NOMO-1 treated with DMSO at 0.1 percent for 48 hours (cell line): ENCODE results near the gene PRSS1.

Source experiments
- DNase-seq: peaks from one replicate; lab custom pipeline; 2025; ENCODE audit not compliant: unreplicated experiment; lab: John Stamatoyannopoulos, UW

Gene PRSS1

DNA sequence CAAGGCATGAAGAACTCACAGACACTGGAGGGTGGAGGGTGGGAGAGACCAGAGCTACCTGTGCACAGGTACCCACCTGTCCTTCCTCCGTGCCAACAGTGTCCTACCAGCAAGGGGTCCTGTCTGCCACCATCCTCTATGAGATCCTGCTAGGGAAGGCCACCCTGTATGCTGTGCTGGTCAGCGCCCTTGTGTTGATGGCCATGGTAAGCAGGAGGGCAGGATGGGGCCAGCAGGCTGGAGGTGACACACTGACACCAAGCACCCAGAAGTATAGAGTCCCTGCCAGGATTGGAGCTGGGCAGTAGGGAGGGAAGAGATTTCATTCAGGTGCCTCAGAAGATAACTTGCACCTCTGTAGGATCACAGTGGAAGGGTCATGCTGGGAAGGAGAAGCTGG, 43.3 kb downstream of the PRSS1 start:
- DNase-seq: no peak

- no peak for DNase-seq
Observed at GRCh38 chr7:142793156-142793555, 43.9 kb downstream of the PRSS1 start.

DNA sequence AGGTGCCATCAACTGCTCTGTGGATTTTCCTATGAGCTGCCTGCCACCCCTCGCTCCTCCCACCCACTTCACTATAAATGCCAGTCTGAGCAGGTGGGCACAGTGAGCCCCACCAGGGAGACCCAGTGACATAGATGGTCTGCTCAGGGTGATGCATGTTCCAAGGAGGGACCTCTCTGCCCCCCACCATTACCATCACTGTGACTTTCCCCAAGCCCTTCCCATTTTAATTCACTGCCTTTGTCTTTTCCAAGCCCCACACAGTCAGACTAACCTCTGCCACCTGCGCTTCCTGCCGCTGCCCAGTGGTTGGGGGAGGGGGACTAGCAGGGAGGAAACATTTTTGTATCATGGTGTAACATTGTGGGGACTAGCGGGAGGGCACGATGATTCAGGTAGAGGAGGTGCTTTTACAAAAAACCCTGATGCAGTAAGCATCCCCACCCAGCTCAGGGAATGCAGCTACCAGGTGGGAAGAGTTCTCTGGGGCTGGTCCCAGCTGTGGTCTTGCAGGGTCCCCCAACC, 46.1 kb downstream of the PRSS1 start:
- DNase-seq: no peak

DNA sequence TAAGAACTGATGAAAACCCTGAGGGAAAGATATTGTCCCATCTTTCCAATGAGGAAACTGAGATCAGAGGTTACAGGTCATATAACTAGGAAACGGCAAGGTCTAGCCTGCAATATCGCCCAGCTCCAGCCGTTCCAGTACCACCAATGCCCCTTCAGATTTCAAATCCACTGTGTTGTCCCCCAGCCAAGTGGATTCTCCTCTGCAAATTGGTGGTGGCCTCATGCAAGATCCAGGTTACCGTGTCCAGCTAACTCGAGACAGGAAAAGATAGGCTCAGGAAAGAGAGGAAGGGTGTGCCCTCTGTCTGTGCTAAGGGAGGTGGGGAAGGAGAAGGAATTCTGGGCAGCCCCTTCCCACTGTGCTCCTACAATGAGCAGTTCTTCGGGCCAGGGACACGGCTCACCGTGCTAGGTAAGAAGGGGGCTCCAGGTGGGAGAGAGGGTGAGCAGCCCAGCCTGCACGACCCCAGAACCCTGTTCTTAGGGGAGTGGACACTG, 46.8 kb downstream of the PRSS1 start:
- no peak for DNase-seq

DNA sequence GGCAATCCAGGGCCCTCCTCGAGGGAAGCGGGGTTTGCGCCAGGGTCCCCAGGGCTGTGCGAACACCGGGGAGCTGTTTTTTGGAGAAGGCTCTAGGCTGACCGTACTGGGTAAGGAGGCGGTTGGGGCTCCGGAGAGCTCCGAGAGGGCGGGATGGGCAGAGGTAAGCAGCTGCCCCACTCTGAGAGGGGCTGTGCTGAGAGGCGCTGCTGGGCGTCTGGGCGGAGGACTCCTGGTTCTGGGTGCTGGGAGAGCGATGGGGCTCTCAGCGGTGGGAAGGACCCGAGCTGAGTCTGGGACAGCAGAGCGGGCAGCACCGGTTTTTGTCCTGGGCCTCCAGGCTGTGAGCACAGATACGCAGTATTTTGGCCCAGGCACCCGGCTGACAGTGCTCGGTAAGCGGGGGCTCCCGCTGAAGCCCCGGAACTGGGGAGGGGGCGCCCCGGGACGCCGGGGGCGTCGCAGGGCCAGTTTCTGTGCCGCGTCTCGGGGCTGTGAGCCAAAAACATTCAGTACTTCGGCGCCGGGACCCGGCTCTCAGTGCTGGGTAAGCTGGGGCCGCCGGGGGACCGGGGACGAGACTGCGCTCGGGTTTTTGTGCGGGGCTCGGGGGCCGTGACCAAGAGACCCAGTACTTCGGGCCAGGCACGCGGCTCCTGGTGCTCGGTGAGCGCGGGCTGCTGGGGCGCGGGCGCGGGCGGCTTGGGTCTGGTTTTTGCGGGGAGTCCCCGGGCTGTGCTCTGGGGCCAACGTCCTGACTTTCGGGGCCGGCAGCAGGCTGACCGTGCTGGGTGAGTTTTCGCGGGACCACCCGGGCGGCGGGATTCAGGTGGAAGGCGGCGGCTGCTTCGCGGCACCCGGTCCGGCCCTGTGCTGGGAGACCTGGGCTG, 47.5 kb downstream of the PRSS1 start:
- DNase-seq: no peak

- DNase-seq: no peak
Observed at GRCh38 chr7:142797391-142798377, 48.4 kb downstream of the PRSS1 start.

DNA sequence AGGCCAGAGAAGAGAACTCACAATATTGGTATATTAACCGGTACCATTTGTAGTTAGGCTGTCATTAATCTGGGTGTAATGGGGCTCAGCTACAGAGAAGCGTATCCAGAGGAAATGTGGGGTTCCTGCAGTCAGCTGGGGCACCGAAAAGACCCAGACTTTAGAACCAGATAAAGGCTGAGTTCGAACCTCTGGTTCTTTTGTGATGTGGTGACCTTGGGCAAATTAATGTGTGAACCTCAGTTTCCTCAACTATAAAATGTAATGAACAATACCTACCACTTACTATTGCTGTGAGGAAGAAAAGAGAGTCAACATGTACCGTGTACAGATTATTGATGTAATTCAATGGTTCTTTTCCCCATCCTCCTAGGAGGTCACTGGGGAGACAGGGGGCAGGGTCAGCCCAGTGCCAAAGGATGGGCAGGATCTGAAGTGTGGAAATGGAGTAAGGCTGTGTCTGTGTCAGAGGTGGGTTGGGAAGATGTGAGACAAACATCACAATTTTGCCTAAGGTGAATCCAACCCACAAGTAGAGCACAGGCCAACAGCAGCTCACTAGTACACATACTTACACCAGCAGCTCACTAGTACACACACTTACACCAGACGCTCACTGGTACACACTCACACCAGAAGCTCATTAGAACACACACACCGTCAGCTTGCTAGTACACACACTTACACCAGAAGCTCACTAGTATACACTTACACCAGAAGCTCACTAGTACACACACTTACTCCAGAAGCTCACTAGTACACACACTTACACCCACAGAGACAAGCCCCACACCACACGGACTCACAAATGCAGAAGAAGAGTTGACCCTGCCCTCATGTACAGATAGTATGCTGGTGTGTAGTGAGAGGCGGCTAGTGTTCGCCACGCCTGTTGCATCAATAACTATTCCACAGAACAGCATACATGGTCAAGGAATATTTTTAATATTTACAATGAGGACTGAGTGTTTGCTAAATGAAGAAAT, 49.5 kb downstream of the PRSS1 start:
- DNase-seq: no peak

DNA sequence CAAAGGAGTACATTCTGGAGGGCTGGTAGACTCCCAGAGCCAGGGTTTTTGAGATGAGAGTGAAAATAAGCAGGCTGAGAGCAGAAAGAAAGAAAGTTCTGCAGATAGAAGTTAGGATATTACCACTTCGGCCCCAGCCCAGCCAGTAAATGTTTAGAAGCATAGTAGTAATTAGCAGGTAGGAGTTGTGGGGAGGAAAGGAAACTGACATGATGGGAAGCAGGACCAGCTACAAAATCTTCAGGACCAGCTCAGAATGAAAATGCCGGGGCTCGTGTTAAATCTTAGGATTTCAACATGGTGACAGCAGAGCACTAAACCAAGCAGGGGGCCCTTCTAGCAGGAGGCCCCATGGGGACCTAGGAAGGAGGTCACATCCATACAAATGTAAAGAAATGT, 50.2 kb downstream of the PRSS1 start:
- DNase-seq: no peak

DNA sequence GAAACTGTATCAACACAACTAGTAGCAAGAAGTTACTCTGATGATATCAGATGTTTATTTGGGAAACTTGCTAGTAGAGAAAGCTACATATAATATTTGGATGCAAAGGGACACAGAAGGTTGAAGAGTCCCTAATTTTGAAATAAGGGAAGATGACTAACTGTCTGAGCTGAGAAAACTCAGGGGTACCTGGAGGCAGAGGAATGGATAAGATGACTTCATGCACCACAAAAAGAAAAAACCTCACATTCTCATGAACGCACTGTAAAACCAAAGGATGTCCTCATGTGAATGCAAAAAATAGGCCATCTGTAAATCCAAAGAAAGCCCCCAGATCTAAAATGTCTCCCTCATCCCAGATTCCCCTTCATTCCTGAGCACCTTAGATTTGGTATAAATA, 50.8 kb downstream of the PRSS1 start:
- no peak for DNase-seq

- DNase-seq: no peak
Observed at GRCh38 chr7:142800699-142801260, 51.5 kb downstream of the PRSS1 start.

- no peak for DNase-seq
Observed at GRCh38 chr7:142801601-142802295, 52.5 kb downstream of the PRSS1 start.

- DNase-seq: no peak
Observed at GRCh38 chr7:142802301-142802700, 53.0 kb downstream of the PRSS1 start.
